Fibroblast of lung (primary cell): Measurements from ENCODE around the gene WNT9A. TPM values are rescaled to one million over a fixed set of nuclear protein-coding genes. Genes with fewer than 3 reads are reported as not detected.

Experiments used
- DNase-seq, 2 donors: peaks; one replicate each; pipeline versions ENCODE4 v3.0.0 to v3.0.0-alpha.2; 2010; ENCODE audit warnings: low read depth in 2 of 2
- H2AFZ ChIP-seq: 2 replicates; pipeline ENCODE4 v1.5.1; 2012; ENCODE audit warnings: low read length, control low read depth, inconsistent platforms
- H3K27ac ChIP-seq: 2 replicates; pipeline ENCODE4 v1.5.1; 2011; ENCODE audit warnings: low read length, control low read depth; ENCODE audit not compliant: insufficient read depth
- H3K27me3 ChIP-seq: 2 replicates; pipeline ENCODE4 v1.5.1; 2011; ENCODE audit warnings: mild to moderate bottlenecking, low read length; ENCODE audit not compliant: control insufficient read depth, insufficient read depth
- H3K36me3 ChIP-seq: 2 replicates; pipeline ENCODE4 v1.5.1; 2011; ENCODE audit warnings: low read length; ENCODE audit not compliant: control insufficient read depth, insufficient read depth
- H3K4me1 ChIP-seq: 2 replicates; pipeline ENCODE4 v1.5.1; 2011; ENCODE audit warnings: low read length; ENCODE audit not compliant: control insufficient read depth, insufficient read depth; ENCODE audit errors: extremely low read depth
- H3K4me2 ChIP-seq: 2 replicates; pipeline ENCODE4 v1.5.1; 2011; ENCODE audit warnings: low read length, control low read depth; ENCODE audit not compliant: insufficient read depth; ENCODE audit errors: extremely low read depth
- H3K4me3 ChIP-seq, 4 experiments: fragments of 200-600 bp in 1 of 4; sonication (generic) in 1 of 4; replicated peaks in 1 of 4; 2 replicates each; pipeline ENCODE4 v1.5.1; 2011 to 2016; ENCODE audit warnings: low read length in 4 of 4, low read depth in 3 of 4, mild to moderate bottlenecking in 3 of 4, control low read depth in 2 of 4, inconsistent platforms in 1 of 4, mixed read lengths in 1 of 4; ENCODE audit not compliant: insufficient read depth in 1 of 4; ENCODE audit errors: control extremely low read depth in 1 of 4
- H3K79me2 ChIP-seq: 2 replicates; pipeline ENCODE4 v1.5.1; 2012; ENCODE audit warnings: mild to moderate bottlenecking, low read length, inconsistent platforms; ENCODE audit not compliant: control insufficient read depth, insufficient read depth
- H3K9ac ChIP-seq: 2 replicates; pipeline ENCODE4 v1.5.1; 2011; ENCODE audit warnings: mild to moderate bottlenecking, low read length, control low read depth; ENCODE audit not compliant: insufficient read depth
- H3K9me3 ChIP-seq: 2 replicates; pipeline ENCODE4 v1.5.1; 2012; ENCODE audit warnings: low read depth, low read length; ENCODE audit not compliant: control insufficient read depth, insufficient read depth
- H4K20me1 ChIP-seq: 2 replicates; pipeline ENCODE4 v1.5.1; 2011; ENCODE audit warnings: low read length; ENCODE audit not compliant: control insufficient read depth, insufficient read depth; ENCODE audit errors: extremely low read depth
- EZH2 ChIP-seq: IDR thresholded peaks from 2 replicates; pipeline ENCODE4 v1.5.1; 2012; ENCODE audit warnings: low read length, control low read depth, mild to moderate bottlenecking; ENCODE audit errors: missing control alignments
- polyA plus RNA-seq, 2 donors: library from polyadenylated mRNA; depleted of rRNA in 1 of 2; stranded (reverse) in 1 of 2; unstranded in 1 of 2; fragments of >200 nt; gene quantifications; 2 replicates each; pipeline ENCODE4 v1.2.1, GENCODE V29; 2011 to 2012; ENCODE audit warnings: missing spikeins in 1 of 2
- total RNA-seq: library from RNA; depleted of rRNA; stranded (reverse); fragments of >200 nt; gene quantifications from 2 replicates; pipeline ENCODE4 v1.2.1, GENCODE V29; 2014
- TF ChIP-seq, protein P1 (sequence below), 2 donors: IDR thresholded peaks in 1 of 2; conservative IDR thresholded peaks in 1 of 2; 1 replicate in 1 of 2; 2 replicates in 1 of 2; pipeline ENCODE4 v1.5.1; 2011 to 2012; ENCODE audit warnings: low read length in 2 of 2, control low read depth in 1 of 2, inconsistent platforms in 1 of 2, low read depth in 1 of 2, mild to moderate bottlenecking in 1 of 2

Gene WNT9A
- total and polyA plus RNA-seq, 2 donors (not counting 1 experiment from before 2014, with no cell fraction given), result 1.0 to 5.3 TPM

DNA sequence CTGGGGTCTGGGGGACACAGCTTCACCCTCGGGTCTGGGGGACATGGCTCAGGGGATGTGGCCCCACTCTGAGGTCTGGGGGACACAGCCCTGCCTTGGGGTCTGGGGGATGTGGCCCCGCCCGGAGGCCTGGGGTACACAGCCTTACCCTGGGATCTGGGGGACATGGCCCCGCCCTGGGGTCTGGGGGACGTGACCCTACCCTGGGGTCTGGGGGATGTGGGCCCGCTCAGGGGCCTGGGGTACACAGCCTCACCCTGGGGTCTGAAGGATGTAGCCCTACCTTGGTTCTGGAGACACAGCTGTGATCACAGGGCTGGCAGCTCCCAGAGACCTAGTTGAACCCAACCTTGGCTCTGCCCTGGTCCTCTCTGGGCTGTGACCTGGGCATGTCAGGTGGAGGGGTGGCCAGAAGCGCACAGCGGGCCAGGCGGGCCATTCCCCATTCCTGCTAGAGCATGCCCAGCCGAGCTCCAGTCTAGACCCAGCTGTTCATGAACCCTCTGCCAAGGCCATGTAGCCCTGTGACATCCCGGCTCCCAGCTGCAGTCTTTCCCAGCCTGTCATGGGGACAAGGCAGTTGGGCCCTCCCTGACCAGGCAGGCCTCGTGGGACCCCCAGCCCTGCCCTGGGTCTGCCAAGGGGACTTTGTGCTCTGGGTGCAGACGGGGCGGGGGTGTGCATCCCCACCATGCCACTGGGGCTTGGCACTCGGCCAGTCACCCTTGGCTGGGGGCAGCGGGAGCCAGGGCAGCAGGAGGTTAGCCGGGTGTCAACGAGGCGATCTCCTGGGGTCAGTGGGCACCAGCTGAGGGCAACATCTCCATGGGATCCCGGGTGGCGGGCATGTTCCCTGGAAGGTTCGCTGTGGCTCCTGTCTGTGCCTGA lies 43.9 kb downstream of the WNT9A start:
- H3K9ac ChIP-seq, result no peak overlapping the region
- no peak for TF ChIP-seq EZH2
- TF ChIP-seq, protein P1, sequence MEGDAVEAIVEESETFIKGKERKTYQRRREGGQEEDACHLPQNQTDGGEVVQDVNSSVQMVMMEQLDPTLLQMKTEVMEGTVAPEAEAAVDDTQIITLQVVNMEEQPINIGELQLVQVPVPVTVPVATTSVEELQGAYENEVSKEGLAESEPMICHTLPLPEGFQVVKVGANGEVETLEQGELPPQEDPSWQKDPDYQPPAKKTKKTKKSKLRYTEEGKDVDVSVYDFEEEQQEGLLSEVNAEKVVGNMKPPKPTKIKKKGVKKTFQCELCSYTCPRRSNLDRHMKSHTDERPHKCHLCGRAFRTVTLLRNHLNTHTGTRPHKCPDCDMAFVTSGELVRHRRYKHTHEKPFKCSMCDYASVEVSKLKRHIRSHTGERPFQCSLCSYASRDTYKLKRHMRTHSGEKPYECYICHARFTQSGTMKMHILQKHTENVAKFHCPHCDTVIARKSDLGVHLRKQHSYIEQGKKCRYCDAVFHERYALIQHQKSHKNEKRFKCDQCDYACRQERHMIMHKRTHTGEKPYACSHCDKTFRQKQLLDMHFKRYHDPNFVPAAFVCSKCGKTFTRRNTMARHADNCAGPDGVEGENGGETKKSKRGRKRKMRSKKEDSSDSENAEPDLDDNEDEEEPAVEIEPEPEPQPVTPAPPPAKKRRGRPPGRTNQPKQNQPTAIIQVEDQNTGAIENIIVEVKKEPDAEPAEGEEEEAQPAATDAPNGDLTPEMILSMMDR (conservative IDR thresholded peaks at IDR 0.05 in 1 of 2, IDR thresholded peaks at IDR 0.05 in 1 of 2; ENCODE audit: low read depth in 1 of 2, low read length in 2 of 2), result no peak
- H3K4me1 ChIP-seq, result no peaks in the 10 kb centered on the region
- no peak for DNase-seq
- no peaks in the 10 kb centered on the region for H3K27me3 ChIP-seq
- no peak overlapping the region for H3K4me2 ChIP-seq
- no peak overlapping the region for H2AFZ ChIP-seq
- no peak overlapping the region for H3K4me3 ChIP-seq
- no peak overlapping the region for H3K27ac ChIP-seq
- H3K79me2 ChIP-seq, result no peaks in the 10 kb centered on the region
- H3K9me3 ChIP-seq, result no peaks in the 10 kb centered on the region
- no peaks in the 10 kb centered on the region for H3K36me3 ChIP-seq
- H4K20me1 ChIP-seq, result no peaks in the 10 kb centered on the region

DNA sequence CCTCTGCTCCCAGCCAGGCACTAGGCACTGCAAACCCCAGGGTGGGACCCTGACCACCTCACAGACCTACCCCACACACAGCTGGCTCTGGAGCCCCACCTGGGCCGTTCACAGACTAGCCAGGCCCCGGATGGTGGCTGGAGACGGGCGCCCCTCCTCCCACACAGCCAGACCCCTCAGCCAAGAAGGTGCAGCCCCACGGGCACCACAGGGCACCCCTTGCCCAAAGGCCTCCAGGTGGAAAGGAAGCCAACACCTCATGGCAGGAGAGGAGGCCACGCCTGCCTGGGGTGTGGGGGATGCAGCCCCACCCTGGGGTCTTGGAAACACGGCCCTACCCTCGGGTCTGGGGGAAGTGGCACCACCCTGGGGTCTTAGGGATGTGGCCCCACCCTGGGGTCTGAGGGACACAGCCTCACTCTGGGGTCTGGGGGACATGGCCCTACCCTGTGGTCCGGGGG lies 44.6 kb downstream of the WNT9A start:
- TF ChIP-seq EZH2, result no peak
- TF ChIP-seq, protein P1 (conservative IDR thresholded peaks at IDR 0.05 in 1 of 2, IDR thresholded peaks at IDR 0.05 in 1 of 2; ENCODE audit: low read depth in 1 of 2, low read length in 2 of 2), result no peak
- no peak for DNase-seq

DNA sequence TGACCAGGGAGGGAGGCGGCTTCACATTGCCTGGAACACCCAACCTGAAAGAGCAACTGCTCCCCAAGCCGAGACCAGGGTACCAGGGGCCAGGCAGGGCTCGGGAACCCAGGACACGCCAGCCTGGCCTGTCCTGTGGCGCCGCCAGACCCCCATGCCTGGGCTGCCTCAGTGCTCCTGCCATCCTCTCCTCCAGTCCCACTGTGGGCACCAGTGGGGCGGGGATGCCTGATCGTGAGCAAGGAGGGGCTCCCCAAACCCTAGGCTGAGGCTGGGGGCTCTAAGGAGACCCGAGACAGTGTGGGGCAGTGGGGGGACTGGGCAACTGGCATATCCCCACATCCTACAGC lies 45.1 kb downstream of the WNT9A start:
- Histone ChIP-seq H3K27ac (no peak overlapping the region), H3K4me2 (no peak overlapping the region), H3K9me3 (no peaks in the 10 kb centered on the region), H3K79me2 (no peaks in the 10 kb centered on the region), H3K27me3 (no peaks in the 10 kb centered on the region), H3K4me1 (no peaks in the 10 kb centered on the region), H4K20me1 (no peaks in the 10 kb centered on the region), H2AFZ (no peak overlapping the region), H3K9ac (no peak overlapping the region), H3K4me3 (no peak overlapping the region), H3K36me3 (no peaks in the 10 kb centered on the region)
- DNase-seq, result no peak
- TF ChIP-seq, protein P1 (conservative IDR thresholded peaks at IDR 0.05 in 1 of 2, IDR thresholded peaks at IDR 0.05 in 1 of 2; ENCODE audit: low read depth in 1 of 2, low read length in 2 of 2), result no peak
- TF ChIP-seq EZH2, result no peak

More for the DNA sequence above, 44.6 kb downstream of the WNT9A start:
- Histone ChIP-seq H3K36me3 (no peaks in the 10 kb centered on the region), H4K20me1 (no peaks in the 10 kb centered on the region), H3K9me3 (no peaks in the 10 kb centered on the region), H2AFZ (no peak overlapping the region), H3K4me3 (no peak overlapping the region), H3K4me2 (no peak overlapping the region), H3K79me2 (no peaks in the 10 kb centered on the region), H3K9ac (no peak overlapping the region), H3K27me3 (no peaks in the 10 kb centered on the region), H3K27ac (no peak overlapping the region), H3K4me1 (no peaks in the 10 kb centered on the region)
